HG02970 (cell line): ENCODE data around the gene GLIPR1L2.
"Not testable (repeated sequence)": the region's sequence is repeated elsewhere in the genome, so short reads cannot be mapped to it uniquely, and the experiment has no call there.

Source experiments
- ATAC-seq: cut with Tn5 transposase; IDR thresholded peaks from one replicate; pipeline ENCODE4 v1.9.1; 2021; ENCODE audit warnings: mild to moderate bottlenecking, moderate library complexity, moderate number of reproducible peaks; ENCODE audit not compliant: unreplicated experiment, low FRiP score

Gene GLIPR1L2

GRCh38 chr12:75428767-75429166, 37.9 kb downstream of the GLIPR1L2 start:
- ATAC-seq: no peak

- no peak for ATAC-seq
These were observed 42.0 kb downstream of the GLIPR1L2 start for GRCh38 chr12:75432924-75433323.

GRCh38 chr12:75437564-75437963, 46.7 kb downstream of the GLIPR1L2 start:
- ATAC-seq: no peak

GRCh38 chr12:75438059-75438754, 47.3 kb downstream of the GLIPR1L2 start:
- ATAC-seq: no peak

GRCh38 chr12:75439048-75439447, 48.2 kb downstream of the GLIPR1L2 start:
- ATAC-seq: no peak

GRCh38 chr12:75439930-75440329, 49.0 kb downstream of the GLIPR1L2 start:
- ATAC-seq: no peak

- ATAC-seq: not testable (repeated sequence)
These were observed 51.0 kb downstream of the GLIPR1L2 start for GRCh38 chr12:75441687-75442449.

- not testable (repeated sequence) for ATAC-seq
These were observed 51.6 kb downstream of the GLIPR1L2 start for GRCh38 chr12:75442454-75442853.

GRCh38 chr12:75443709-75444108, 52.8 kb downstream of the GLIPR1L2 start:
- ATAC-seq: no peak

GRCh38 chr12:75444429-75445136, 53.7 kb downstream of the GLIPR1L2 start:
- ATAC-seq: no peak

- ATAC-seq: not testable (repeated sequence)
These were observed 54.2 kb downstream of the GLIPR1L2 start for GRCh38 chr12:75445137-75445507.

GRCh38 chr12:75446857-75447256, 56.0 kb downstream of the GLIPR1L2 start:
- ATAC-seq: no peak

- no peak for ATAC-seq
These were observed 57.0 kb downstream of the GLIPR1L2 start for GRCh38 chr12:75447691-75448393.

- ATAC-seq: no peak
These were observed 61.9 kb downstream of the GLIPR1L2 start for GRCh38 chr12:75452675-75453330.

GRCh38 chr12:75455839-75456238, 65.0 kb downstream of the GLIPR1L2 start:
- no peak for ATAC-seq

- ATAC-seq: no peak
These were observed 66.3 kb downstream of the GLIPR1L2 start for GRCh38 chr12:75457191-75457590.

GRCh38 chr12:75457866-75458265, 67.0 kb downstream of the GLIPR1L2 start:
- ATAC-seq: not testable (repeated sequence)

- ATAC-seq: no peak
These were observed 68.9 kb downstream of the GLIPR1L2 start for GRCh38 chr12:75459755-75460154.

GRCh38 chr12:75460204-75460603, 69.3 kb downstream of the GLIPR1L2 start:
- no peak for ATAC-seq
